Endothelial cell of umbilical vein (primary cell): ENCODE results near the gene POGK. TPM values are rescaled to one million over a fixed set of nuclear protein-coding genes. Genes with fewer than 3 reads are reported as not detected.
A peak's percentile ranks its signal among the peaks of the same experiment; 100 is the strongest.

Source experiments
- BruUV-seq: library from RNA; stranded (reverse); fragments of 400-500 nt; replicated peaks from 2 replicates; lab custom pipeline; 2021; lab: Mats Ljungman, UMichigan
- CTCF ChIA-PET: fragments of 300-600, 350-600 bp; sonication (Branson Sonifier 250); formaldehyde crosslinking; loops from one replicate; lab custom pipeline; 2021; ENCODE audit warnings: antibody characterized with exemption, inconsistent platforms; lab: Charles Lee
- POLR2A ChIA-PET: fragments of 300-600, 350-600 bp; sonication (Branson Sonifier 250); formaldehyde crosslinking; loops from one replicate; lab custom pipeline; 2021; ENCODE audit warnings: antibody characterized with exemption, inconsistent platforms; lab: Charles Lee
- DNase-seq: peaks from one replicate; pipeline ENCODE4 v3.0.0-alpha.2; 2011; ENCODE audit warnings: low read depth, low spot score
- FAIRE-seq: peaks from 2 replicates; lab custom pipeline; 2011; peaks lifted over from hg19 to GRCh38; lab: Jason Lieb, UNC
- H2AFZ ChIP-seq: 2 replicates; pipeline ENCODE4 v1.6.0; 2012; ENCODE audit warnings: low read depth, low read length, control low read depth, inconsistent platforms
- H3K27ac ChIP-seq: 2 replicates; pipeline ENCODE4 v1.5.1; 2011; ENCODE audit warnings: low read depth, mild to moderate bottlenecking, control low read depth, low read length, moderate library complexity; ENCODE audit not compliant: insufficient read depth
- H3K27me3 ChIP-seq, 2 experiments: 2 replicates each; pipeline versions ENCODE4 v1.6.0 to v1.6.1; 2011; ENCODE audit warnings: low read length in 2 of 2, mixed read lengths in 1 of 2; ENCODE audit not compliant: control insufficient read depth in 2 of 2, insufficient read depth in 2 of 2
- H3K36me3 ChIP-seq, 2 experiments: 2 replicates in 1 of 2; 3 replicates in 1 of 2; pipeline ENCODE4 v1.5.1; 2011; ENCODE audit warnings: low read length in 2 of 2, mild to moderate bottlenecking in 1 of 2, moderate library complexity in 1 of 2; ENCODE audit not compliant: control insufficient read depth in 2 of 2, insufficient read depth in 2 of 2; ENCODE audit errors: extremely low read depth in 1 of 2
- H3K4me1 ChIP-seq: 3 replicates; pipeline ENCODE4 v1.5.1; 2011; ENCODE audit warnings: mild to moderate bottlenecking, low read length; ENCODE audit not compliant: control insufficient read depth, insufficient read depth; ENCODE audit errors: extremely low read depth
- H3K4me2 ChIP-seq: 2 replicates; pipeline ENCODE4 v1.6.1; 2011; ENCODE audit warnings: low read length, control low read depth, mixed read lengths; ENCODE audit not compliant: insufficient read depth
- H3K4me3 ChIP-seq, 3 experiments: fragments of 200-600 bp in 1 of 3; sonication (generic), shearing (Covaris generic) in 1 of 3; replicated peaks in 1 of 3; 2 replicates each; pipeline ENCODE4 v1.5.1; 2011 to 2016; ENCODE audit warnings: control low read depth in 3 of 3, low read length in 3 of 3, mild to moderate bottlenecking in 2 of 3, inconsistent platforms in 1 of 3, low read depth in 1 of 3, moderate library complexity in 1 of 3; ENCODE audit not compliant: insufficient read depth in 1 of 3
- H3K79me2 ChIP-seq: 2 replicates; pipeline ENCODE4 v1.6.0; 2012; ENCODE audit warnings: low read length, inconsistent platforms; ENCODE audit not compliant: control insufficient read depth, insufficient read depth
- H3K9ac ChIP-seq: replicated peaks from 2 replicates; pipeline ENCODE3; 2011; ENCODE audit warnings: low read length, control low read depth; ENCODE audit not compliant: insufficient read depth; ENCODE audit errors: extremely low read depth
- H3K9me1 ChIP-seq: replicated peaks from 3 replicates; pipeline ENCODE4 v1.6.0; 2011; ENCODE audit warnings: mild to moderate bottlenecking, low read length; ENCODE audit not compliant: control insufficient read depth, insufficient read depth; ENCODE audit errors: extremely low read depth
- H3K9me3 ChIP-seq: replicated peaks from 2 replicates; pipeline ENCODE4 v1.5.1; 2012; ENCODE audit warnings: low read length, inconsistent platforms; ENCODE audit not compliant: control insufficient read depth, insufficient read depth
- H4K20me1 ChIP-seq: replicated peaks from 2 replicates; pipeline ENCODE3; 2011; ENCODE audit warnings: mild to moderate bottlenecking, low read length; ENCODE audit not compliant: control insufficient read depth, insufficient read depth; ENCODE audit errors: extremely low read depth
- CTCF ChIP-seq, 2 donors: IDR thresholded peaks; 1 replicate in 1 of 2; 2 replicates in 1 of 2; pipeline ENCODE4 v1.5.1; 2011; ENCODE audit warnings: low read length in 2 of 2, mild to moderate bottlenecking in 2 of 2, moderate library complexity in 2 of 2, control low read depth in 1 of 2, inconsistent platforms in 1 of 2, low read depth in 1 of 2; ENCODE audit not compliant: insufficient read depth in 1 of 2; ENCODE audit errors: extremely low read depth in 1 of 2
- GATA2 ChIP-seq: IDR thresholded peaks from 2 replicates; pipeline ENCODE4 v1.7.0; 2011; ENCODE audit warnings: low read depth, mild to moderate bottlenecking, moderate library complexity, mixed read lengths, low read length; ENCODE audit not compliant: insufficient read length, insufficient read depth
- POLR2A ChIP-seq: IDR thresholded peaks from 2 replicates; pipeline ENCODE4 v1.6.1; 2012; ENCODE audit warnings: low read depth, mild to moderate bottlenecking, control low read depth, low read length
- POLR2AphosphoS5 ChIP-seq: IDR thresholded peaks from 2 replicates; pipeline ENCODE4 v1.6.1; 2012; ENCODE audit warnings: low read depth, mild to moderate bottlenecking, control low read depth, low read length, moderate library complexity; ENCODE audit not compliant: insufficient read depth
- dilution Hi-C: fragments of 300-500 bp; cut with MboI; formaldehyde crosslinking; loops from one replicate; pipeline ENCODE4 v1.15.0; 2019; ENCODE audit warnings: low sequenced_read_pairs; ENCODE audit not compliant: extremely low pct_ligation_motif_present
- intact Hi-C: fragments of 100-400 bp; cut with micrococcal nuclease; formaldehyde crosslinking; loops from one replicate; pipeline ENCODE4 v1.10.0; 2022
- polyA plus RNA-seq, 4 experiments: library from polyadenylated mRNA; depleted of rRNA in 3 of 4; stranded (reverse) in 3 of 4; unstranded in 1 of 4; fragments of >200 nt; gene quantifications; 2 replicates each; pipeline versions ENCODE4 v1.2.1 to v1.2.3, GENCODE V29; 2011 to 2012; ENCODE audit warnings: missing spikeins in 1 of 4
- total RNA-seq: library from RNA; stranded (reverse); gene quantifications from 2 replicates; pipeline ENCODE4 v1.2.3, GENCODE V29; 2021

The POGK gene
- total and polyA plus RNA-seq, 2 donors (not counting 3 experiments of a cell fraction or from before 2014, with no cell fraction given): 12.5 to 31.8 TPM

- Histone ChIP-seq H4K20me1 (no peaks in the 10 kb centered on the region), H3K79me2 (no peaks in the 10 kb centered on the region), H3K36me3 (no peaks in the 10 kb centered on the region), H3K4me1 (no peaks in the 10 kb centered on the region), H3K27me3 (no peaks in the 10 kb centered on the region), H3K9ac (no peak overlapping the region), H3K4me3 (no peak overlapping the region), H3K4me2 (no peak overlapping the region), H3K27ac (no peak overlapping the region), H3K9me3 (no peaks in the 10 kb centered on the region), H3K9me1 (no peaks in the 10 kb centered on the region), H2AFZ (no peak overlapping the region)
- ChIA-PET POLR2A (no interaction called here), CTCF (no interaction called here)
- intact Hi-C loops: loop anchor here (5.0 kb wide), 1 partner anchor 237 kb away; no protein-coding TSS in a partner anchor
- no peak for FAIRE-seq
- BruUV-seq: no TSS peak
- dilution Hi-C loops: no loop called here
- TF ChIP-seq POLR2AphosphoS5: no peak
- DNase-seq: no peak
These were observed 19.3 kb upstream of the POGK start for GRCh38 chr1:166819974-166820373.

- no peak overlapping the region for H3K9ac ChIP-seq
- no peaks in the 10 kb centered on the region for H3K9me3 ChIP-seq
- H3K4me2 ChIP-seq: no peak overlapping the region
- H3K4me3 ChIP-seq: no peak overlapping the region
- H3K4me1 ChIP-seq: no peaks in the 10 kb centered on the region
- FAIRE-seq: no peak
- TF ChIP-seq CTCF (IDR thresholded peaks at IDR 0.05; ENCODE audit: extremely low read depth in 1 of 2, insufficient read depth in 1 of 2, low read depth in 1 of 2, low read length in 2 of 2) (peak; percentile 22 to 38), POLR2A (no peak), GATA2 (no peak)
- CTCF ChIA-PET: interaction anchor here (0.9 kb wide), 1 partner anchor 17 kb away, joined by 3 read pairs; the partner anchor contains the start of gene POGK
- no peak overlapping the region for H2AFZ ChIP-seq
- DNase-seq: no peak
- no peaks in the 10 kb centered on the region for H3K36me3 ChIP-seq
- H3K27me3 ChIP-seq: peaks cover 0 to 2% of the 10 kb centered on the region in 2 experiments
- no peaks in the 10 kb centered on the region for H4K20me1 ChIP-seq
- BruUV-seq: no TSS peak
- POLR2A ChIA-PET: no interaction called here
- no peaks in the 10 kb centered on the region for H3K79me2 ChIP-seq
- intact Hi-C loops (loop anchor here (5.0 kb wide), 1 partner anchor 235 kb away; no protein-coding TSS in a partner anchor), dilution Hi-C loops (no loop called here)
- no peaks in the 10 kb centered on the region for H3K9me1 ChIP-seq
- H3K27ac ChIP-seq: no peak overlapping the region
These were observed 16.9 kb upstream of the POGK start for GRCh38 chr1:166822385-166822784.
